HepG2 (cell line): ENCODE results near the gene VSNL1. TPM values are rescaled to one million over a fixed set of nuclear protein-coding genes. Genes with fewer than 3 reads are reported as not detected.

Experiments used
- SMAD9 ChIP-seq: sonication (generic); formaldehyde crosslinking; IDR thresholded peaks from 2 replicates; pipeline ENCODE4 v1.5.1; 2020; ENCODE audit warnings: mild to moderate bottlenecking, missing genetic modification reagents
- polyA plus RNA-seq, 8 experiments: library from polyadenylated mRNA; depleted of rRNA in 3 of 8; stranded (reverse) in 7 of 8; unstranded in 1 of 8; fragments of >200 nt; fragmentation: Illumina TruSeq in 4 of 8; extraction: Trizol in 4 of 8; gene quantifications; 2 replicates each; pipeline versions ENCODE4 v1.2.1 to v1.2.3, GENCODE V29; 2011 to 2016; ENCODE audit warnings: low read depth in 4 of 8, missing spikeins in 1 of 8, mixed read lengths in 1 of 8; ENCODE audit not compliant: insufficient read depth in 1 of 8
- total RNA-seq, 5 experiments: library from RNA; depleted of rRNA; stranded (reverse); fragments of >200 nt; fragmentation: Illumina TruSeq; extraction: Trizol; gene quantifications; 2 replicates each; pipeline ENCODE4 v1.2.3, GENCODE V29; 2016; ENCODE audit warnings: low read depth in 1 of 5
- TF ChIP-seq, protein P1 (sequence below): sonication (generic); formaldehyde crosslinking; IDR thresholded peaks from 2 replicates; pipeline ENCODE4 v1.5.0; 2020; ENCODE audit warnings: mild to moderate bottlenecking, missing genetic modification reagents, borderline replicate concordance
- TF ChIP-seq, protein P2 (sequence below): sonication (generic); formaldehyde crosslinking; IDR thresholded peaks from 2 replicates; pipeline ENCODE4 v1.4.0; 2020; ENCODE audit warnings: missing genetic modification reagents
- TF ChIP-seq, protein P3 (sequence below): sonication (generic); formaldehyde crosslinking; IDR thresholded peaks from 2 replicates; pipeline ENCODE4 v1.5.0; 2020; ENCODE audit warnings: mild to moderate bottlenecking, missing genetic modification reagents
- TF ChIP-seq, protein P4 (sequence below): sonication (generic); formaldehyde crosslinking; IDR thresholded peaks from 2 replicates; pipeline ENCODE4 v1.5.1; 2020; ENCODE audit warnings: missing genetic modification reagents, mild to moderate bottlenecking, borderline replicate concordance
- TF ChIP-seq, protein P5 (sequence below): sonication (generic); formaldehyde crosslinking; IDR thresholded peaks from 2 replicates; pipeline ENCODE4 v1.9.0; 2021; ENCODE audit warnings: missing genetic modification reagents, mild to moderate bottlenecking, borderline replicate concordance
- TF ChIP-seq, protein P6 (sequence below): sonication (generic); formaldehyde crosslinking; IDR thresholded peaks from 2 replicates; pipeline ENCODE4 v1.4.0; 2020; ENCODE audit warnings: missing genetic modification reagents

VSNL1 gene
- total and polyA plus RNA-seq, 2 of the 13 experiments (the other 11 are each of a cell fraction or from before 2014, with no cell fraction given) = 63.2 to 95.9 TPM

DNA sequence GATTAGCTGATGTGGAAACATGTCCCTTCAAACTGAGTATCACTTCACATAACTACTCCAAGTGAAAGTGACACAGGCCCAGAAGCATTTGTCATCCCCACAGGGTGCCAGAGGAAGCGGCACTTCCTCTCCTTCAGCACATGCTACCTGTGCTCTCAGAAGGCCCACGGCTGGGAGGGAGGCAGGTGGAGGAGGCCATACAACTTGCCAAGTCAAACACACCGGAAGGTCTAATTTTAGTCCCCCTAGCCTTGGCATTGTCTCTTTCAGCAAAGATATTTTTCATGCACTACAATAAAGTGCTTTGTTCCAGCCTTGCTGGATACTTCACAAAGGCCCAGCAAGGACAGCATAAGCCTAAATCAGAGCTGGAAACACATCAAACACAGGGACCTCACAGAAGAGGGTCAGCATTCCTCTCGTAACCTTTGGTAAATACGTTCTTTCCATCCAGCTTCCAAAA, 38.0 kb downstream of the VSNL1 start (continued):
- TF ChIP-seq, protein P1, sequence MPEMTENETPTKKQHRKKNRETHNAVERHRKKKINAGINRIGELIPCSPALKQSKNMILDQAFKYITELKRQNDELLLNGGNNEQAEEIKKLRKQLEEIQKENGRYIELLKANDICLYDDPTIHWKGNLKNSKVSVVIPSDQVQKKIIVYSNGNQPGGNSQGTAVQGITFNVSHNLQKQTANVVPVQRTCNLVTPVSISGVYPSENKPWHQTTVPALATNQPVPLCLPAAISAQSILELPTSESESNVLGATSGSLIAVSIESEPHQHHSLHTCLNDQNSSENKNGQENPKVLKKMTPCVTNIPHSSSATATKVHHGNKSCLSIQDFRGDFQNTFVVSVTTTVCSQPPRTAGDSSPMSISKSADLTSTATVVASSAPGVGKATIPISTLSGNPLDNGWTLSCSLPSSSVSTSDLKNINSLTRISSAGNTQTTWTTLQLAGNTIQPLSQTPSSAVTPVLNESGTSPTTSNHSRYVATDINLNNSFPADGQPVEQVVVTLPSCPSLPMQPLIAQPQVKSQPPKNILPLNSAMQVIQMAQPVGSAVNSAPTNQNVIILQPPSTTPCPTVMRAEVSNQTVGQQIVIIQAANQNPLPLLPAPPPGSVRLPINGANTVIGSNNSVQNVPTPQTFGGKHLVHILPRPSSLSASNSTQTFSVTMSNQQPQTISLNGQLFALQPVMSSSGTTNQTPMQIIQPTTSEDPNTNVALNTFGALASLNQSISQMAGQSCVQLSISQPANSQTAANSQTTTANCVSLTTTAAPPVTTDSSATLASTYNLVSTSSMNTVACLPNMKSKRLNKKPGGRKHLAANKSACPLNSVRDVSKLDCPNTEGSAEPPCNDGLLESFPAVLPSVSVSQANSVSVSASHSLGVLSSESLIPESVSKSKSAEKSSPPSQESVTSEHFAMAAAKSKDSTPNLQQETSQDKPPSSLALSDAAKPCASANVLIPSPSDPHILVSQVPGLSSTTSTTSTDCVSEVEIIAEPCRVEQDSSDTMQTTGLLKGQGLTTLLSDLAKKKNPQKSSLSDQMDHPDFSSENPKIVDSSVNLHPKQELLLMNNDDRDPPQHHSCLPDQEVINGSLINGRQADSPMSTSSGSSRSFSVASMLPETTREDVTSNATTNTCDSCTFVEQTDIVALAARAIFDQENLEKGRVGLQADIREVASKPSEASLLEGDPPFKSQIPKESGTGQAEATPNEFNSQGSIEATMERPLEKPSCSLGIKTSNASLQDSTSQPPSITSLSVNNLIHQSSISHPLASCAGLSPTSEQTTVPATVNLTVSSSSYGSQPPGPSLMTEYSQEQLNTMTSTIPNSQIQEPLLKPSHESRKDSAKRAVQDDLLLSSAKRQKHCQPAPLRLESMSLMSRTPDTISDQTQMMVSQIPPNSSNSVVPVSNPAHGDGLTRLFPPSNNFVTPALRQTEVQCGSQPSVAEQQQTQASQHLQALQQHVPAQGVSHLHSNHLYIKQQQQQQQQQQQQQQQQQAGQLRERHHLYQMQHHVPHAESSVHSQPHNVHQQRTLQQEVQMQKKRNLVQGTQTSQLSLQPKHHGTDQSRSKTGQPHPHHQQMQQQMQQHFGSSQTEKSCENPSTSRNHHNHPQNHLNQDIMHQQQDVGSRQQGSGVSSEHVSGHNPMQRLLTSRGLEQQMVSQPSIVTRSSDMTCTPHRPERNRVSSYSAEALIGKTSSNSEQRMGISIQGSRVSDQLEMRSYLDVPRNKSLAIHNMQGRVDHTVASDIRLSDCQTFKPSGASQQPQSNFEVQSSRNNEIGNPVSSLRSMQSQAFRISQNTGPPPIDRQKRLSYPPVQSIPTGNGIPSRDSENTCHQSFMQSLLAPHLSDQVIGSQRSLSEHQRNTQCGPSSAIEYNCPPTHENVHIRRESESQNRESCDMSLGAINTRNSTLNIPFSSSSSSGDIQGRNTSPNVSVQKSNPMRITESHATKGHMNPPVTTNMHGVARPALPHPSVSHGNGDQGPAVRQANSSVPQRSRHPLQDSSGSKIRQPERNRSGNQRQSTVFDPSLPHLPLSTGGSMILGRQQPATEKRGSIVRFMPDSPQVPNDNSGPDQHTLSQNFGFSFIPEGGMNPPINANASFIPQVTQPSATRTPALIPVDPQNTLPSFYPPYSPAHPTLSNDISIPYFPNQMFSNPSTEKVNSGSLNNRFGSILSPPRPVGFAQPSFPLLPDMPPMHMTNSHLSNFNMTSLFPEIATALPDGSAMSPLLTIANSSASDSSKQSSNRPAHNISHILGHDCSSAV (CRISPR knock-in tag) = no peak
- no peak for TF ChIP-seq SMAD9 (CRISPR knock-in tag)
- TF ChIP-seq, protein P2, sequence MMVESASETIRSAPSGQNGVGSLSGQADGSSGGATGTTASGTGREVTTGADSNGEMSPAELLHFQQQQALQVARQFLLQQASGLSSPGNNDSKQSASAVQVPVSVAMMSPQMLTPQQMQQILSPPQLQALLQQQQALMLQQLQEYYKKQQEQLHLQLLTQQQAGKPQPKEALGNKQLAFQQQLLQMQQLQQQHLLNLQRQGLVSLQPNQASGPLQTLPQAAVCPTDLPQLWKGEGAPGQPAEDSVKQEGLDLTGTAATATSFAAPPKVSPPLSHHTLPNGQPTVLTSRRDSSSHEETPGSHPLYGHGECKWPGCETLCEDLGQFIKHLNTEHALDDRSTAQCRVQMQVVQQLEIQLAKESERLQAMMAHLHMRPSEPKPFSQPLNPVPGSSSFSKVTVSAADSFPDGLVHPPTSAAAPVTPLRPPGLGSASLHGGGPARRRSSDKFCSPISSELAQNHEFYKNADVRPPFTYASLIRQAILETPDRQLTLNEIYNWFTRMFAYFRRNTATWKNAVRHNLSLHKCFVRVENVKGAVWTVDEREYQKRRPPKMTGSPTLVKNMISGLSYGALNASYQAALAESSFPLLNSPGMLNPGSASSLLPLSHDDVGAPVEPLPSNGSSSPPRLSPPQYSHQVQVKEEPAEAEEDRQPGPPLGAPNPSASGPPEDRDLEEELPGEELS (CRISPR knock-in tag) = 0 out of 2 replicates have a peak, but pooled peaks have one; percentile 10
- TF ChIP-seq, protein P3, sequence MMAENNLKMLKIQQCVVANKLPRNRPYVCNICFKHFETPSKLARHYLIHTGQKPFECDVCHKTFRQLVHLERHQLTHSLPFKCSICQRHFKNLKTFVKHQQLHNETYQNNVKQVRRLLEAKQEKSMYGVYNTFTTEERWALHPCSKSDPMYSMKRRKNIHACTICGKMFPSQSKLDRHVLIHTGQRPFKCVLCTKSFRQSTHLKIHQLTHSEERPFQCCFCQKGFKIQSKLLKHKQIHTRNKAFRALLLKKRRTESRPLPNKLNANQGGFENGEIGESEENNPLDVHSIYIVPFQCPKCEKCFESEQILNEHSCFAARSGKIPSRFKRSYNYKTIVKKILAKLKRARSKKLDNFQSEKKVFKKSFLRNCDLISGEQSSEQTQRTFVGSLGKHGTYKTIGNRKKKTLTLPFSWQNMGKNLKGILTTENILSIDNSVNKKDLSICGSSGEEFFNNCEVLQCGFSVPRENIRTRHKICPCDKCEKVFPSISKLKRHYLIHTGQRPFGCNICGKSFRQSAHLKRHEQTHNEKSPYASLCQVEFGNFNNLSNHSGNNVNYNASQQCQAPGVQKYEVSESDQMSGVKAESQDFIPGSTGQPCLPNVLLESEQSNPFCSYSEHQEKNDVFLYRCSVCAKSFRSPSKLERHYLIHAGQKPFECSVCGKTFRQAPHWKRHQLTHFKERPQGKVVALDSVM (CRISPR knock-in tag) = peak; percentile 84
- TF ChIP-seq, protein P4, sequence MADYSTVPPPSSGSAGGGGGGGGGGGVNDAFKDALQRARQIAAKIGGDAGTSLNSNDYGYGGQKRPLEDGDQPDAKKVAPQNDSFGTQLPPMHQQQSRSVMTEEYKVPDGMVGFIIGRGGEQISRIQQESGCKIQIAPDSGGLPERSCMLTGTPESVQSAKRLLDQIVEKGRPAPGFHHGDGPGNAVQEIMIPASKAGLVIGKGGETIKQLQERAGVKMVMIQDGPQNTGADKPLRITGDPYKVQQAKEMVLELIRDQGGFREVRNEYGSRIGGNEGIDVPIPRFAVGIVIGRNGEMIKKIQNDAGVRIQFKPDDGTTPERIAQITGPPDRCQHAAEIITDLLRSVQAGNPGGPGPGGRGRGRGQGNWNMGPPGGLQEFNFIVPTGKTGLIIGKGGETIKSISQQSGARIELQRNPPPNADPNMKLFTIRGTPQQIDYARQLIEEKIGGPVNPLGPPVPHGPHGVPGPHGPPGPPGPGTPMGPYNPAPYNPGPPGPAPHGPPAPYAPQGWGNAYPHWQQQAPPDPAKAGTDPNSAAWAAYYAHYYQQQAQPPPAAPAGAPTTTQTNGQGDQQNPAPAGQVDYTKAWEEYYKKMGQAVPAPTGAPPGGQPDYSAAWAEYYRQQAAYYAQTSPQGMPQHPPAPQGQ = no peak
- TF ChIP-seq, protein P5, sequence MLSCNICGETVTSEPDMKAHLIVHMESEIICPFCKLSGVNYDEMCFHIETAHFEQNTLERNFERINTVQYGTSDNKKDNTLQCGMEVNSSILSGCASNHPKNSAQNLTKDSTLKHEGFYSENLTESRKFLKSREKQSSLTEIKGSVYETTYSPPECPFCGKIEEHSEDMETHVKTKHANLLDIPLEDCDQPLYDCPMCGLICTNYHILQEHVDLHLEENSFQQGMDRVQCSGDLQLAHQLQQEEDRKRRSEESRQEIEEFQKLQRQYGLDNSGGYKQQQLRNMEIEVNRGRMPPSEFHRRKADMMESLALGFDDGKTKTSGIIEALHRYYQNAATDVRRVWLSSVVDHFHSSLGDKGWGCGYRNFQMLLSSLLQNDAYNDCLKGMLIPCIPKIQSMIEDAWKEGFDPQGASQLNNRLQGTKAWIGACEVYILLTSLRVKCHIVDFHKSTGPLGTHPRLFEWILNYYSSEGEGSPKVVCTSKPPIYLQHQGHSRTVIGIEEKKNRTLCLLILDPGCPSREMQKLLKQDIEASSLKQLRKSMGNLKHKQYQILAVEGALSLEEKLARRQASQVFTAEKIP (CRISPR knock-in tag) = no peak
- TF ChIP-seq, protein P6, sequence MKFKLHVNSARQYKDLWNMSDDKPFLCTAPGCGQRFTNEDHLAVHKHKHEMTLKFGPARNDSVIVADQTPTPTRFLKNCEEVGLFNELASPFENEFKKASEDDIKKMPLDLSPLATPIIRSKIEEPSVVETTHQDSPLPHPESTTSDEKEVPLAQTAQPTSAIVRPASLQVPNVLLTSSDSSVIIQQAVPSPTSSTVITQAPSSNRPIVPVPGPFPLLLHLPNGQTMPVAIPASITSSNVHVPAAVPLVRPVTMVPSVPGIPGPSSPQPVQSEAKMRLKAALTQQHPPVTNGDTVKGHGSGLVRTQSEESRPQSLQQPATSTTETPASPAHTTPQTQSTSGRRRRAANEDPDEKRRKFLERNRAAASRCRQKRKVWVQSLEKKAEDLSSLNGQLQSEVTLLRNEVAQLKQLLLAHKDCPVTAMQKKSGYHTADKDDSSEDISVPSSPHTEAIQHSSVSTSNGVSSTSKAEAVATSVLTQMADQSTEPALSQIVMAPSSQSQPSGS (CRISPR knock-in tag) = no peak; the same call in 1 of the 2 replicates
